Glomerular endothelial cell (primary cell): ENCODE data around the gene FOXJ3. TPM values are rescaled to one million over a fixed set of nuclear protein-coding genes. Genes with fewer than 3 reads are reported as not detected.

ENCODE experiments used
- DNase-seq: peaks from one replicate; pipeline ENCODE4 v3.0.0-alpha.2; 2011; ENCODE audit warnings: low read depth, low spot score; ENCODE audit errors: extremely low read depth
- total RNA-seq: library from RNA; depleted of rRNA; stranded (reverse); fragments of >200 nt; gene quantifications from 2 replicates; pipeline ENCODE4 v1.2.3, GENCODE V29; 2015

Gene FOXJ3
- total RNA-seq, 1 donor from 2014 or later = 36.9 TPM

DNA sequence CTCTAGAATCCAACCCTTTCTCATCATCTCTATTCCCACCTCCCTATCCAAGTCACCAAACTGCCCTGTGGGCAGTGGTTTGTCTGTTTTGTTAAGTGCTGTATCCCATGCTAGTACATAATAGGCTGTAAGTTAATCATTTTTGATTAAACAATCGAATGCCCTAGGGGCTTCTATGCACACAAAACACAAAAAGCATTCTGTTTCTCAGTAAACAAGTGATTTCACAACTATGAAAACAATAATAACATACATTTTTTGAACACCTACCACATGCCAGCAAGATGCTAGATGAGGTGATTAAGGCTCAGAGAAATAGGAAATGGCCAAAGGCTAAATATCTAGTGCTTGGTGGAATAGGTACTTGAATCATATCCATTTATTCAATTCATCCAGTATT, 186.9 kb downstream of the FOXJ3 start:
- DNase-seq = no peak

DNA sequence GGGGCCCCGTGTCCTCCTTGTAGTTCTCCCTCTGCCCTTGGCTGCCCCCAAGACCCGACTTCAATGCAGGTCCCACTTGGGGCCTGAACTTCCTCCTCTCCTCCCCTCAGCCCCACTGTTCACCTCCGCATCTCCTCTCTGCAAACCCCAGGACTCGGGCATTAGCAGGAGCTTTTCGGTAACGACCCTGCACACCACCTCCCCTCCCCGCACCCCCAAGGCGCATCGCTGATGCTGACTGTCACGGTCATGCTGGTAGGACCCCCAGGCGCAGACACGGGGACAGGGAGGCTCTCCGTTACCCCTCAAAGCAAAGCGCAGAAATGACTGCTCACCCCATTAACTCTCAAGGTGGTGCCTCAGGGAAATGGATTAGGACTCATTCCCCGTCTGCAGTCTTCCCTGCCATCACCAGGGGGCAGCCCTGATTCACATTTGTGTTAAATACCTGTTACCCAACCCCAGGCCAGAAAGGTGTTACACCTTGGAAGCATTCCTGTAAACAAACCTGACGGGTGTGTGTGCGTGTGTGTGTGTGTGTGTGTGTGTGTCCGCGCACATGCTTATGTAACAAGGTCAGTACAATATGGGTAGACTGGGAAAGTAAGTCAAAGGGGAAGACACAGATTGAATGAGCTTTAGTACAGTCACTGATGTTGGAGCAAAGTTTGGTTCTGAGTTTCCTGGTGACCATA, 188.3 kb downstream of the FOXJ3 start:
- DNase-seq = peak; percentile 16

DNA sequence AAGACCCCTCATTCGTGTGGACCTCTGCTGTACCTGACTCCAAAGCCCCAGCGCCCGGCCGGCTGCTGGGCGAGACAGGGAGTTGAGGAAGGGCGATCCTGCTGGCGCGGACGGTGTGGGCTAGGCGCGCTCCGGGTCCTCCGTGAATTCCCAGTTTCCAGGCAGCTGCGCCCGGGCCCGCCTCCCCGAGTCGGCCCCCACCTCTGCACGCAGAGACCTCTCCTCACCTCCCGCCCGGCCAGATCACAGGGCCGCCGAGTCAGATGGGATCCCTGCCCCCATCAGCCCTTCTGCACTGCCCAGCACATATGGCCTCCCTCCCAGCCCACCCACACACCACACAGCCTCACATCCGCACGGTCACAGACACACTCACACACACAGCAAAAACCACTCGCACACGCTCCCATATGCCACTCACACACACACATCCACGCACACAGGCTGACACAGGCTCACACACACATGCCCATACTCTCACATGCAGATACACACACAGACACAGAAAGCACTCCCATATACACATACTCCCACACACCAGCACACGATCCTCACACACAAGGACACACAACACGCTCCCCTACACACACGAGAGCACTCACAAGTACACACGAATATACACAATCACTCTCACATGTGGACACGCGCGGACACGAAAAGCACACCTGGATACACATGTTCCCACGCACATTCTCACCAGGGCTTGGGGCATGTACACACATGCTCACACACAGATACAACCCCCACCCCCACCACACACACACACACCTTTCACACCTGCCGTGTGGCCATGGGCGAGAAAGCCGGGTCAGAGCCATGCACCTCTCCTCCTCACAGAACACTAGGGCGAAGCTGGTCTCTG, 189.0 kb downstream of the FOXJ3 start:
- DNase-seq = no peak

DNA sequence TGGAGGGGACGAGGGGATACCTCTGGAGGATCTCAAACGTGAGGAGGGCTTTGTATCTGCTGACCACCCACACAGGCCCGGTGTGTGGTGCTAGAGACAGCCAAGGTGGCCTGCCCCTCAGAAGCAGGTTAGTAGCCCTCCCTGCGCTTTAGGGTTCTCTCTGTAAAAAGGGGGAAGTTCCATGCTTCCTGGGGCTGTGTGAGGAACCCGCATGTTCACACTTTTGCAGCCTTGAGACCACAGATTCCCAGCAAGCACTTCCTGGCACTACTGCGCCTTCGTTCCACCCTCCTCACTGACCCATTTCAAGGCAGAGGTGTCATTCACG, 189.7 kb downstream of the FOXJ3 start:
- no peak for DNase-seq

DNA sequence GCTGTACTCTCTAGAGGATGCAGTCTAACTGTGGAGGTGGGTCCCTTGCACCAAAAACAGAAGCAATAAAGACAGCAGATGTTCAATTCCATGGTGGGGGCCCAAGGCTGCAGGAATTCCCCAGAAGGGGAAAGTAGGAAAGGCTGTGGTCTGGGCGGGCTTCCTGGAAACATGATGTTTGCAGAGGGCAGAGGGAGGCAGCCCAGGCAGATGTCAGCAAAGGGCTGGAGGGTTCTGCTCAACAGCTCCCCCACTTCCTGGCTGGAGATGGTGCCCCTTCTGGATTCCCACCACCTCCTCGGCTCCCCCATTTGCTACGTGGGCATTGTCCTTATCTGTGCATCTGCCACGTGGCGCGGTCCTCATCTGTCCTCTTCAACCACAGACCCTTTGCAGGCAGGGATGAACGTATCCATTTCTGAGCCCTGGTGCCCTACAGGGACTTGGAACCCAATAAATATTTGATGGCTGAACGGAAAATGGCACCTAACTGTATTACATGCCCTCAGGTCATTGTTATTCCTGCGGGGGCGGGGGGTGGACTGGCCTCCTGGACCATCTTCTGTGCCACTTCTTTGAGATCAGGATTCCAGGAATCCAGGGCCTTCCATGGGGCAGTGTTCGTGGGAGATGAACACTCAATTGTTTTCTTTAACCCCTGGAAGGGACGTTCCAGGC, 190.2 kb downstream of the FOXJ3 start:
- DNase-seq = no peak

DNA sequence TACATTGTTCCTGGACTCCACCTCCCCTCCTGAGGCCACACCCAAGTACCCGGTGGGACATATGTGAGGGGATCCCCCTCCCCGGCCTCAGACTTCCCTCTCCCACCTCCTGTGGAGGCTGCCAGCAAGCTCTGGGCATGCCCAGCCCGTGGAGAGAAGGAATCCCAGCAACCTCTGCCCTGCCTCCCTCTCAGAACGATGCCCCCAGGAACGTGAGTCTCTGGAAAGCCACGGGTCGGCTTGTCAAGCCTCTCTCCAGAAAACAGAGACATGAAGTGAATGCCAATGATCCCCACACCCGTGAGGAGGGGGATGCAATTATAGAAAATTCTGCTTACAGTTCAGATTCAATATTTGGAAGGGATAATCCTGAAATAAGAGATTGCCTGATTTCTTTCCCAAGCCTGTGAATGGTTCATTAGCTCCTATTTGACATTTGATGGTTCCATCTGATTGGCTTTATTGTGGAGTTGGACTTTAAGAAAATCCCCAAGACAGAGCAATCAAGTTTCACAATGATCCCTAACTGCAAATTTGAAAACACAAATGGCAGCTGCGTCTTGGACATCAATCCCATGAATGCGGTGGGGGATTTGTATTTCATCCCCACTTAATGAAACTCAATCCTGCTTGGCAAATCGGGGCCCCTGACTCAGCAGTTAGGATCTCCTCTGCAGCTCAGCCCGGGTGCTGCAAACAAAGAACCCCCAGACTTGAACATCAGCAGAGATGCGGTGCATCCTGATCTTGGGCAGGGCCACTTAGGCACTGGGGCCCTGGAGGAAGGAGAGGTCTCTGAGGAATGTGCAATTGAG, 190.9 kb downstream of the FOXJ3 start:
- DNase-seq = no peak

DNA sequence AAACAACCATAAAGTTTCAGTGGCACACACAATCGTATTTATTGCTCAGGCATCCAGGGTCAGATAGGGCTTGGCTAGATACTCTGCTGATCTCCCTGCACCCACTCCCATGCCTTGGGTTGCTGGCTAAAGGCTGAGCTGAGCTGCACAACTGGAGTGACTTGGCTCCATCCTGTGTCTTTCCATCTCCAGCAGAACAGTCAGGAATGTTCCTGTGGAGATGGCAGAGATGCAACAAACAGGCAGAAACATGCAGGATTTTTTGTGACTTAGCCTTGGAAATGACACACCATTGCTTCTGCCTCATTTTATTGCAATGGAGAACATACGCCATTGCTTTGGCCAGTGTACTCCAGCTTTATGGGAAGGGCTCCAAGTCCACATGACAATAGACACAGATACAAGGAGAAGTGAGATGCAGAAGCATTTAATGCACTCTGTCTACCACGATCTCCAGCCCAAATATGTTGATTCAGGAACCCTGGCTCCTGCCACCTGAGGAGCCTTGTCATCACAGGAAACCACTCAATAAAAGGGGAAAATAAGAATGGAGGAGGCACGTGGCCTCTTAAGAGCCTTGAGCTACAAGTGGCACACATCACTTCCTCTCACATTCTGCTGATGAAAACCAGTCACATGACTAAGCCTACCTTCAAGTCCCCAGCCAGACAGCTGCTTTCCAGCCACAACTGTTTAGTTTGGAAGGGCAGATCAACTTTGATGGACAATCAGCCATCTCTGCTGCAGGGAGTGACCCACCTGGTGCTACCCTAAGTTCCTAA, 191.9 kb downstream of the FOXJ3 start:
- DNase-seq = no peak

DNA sequence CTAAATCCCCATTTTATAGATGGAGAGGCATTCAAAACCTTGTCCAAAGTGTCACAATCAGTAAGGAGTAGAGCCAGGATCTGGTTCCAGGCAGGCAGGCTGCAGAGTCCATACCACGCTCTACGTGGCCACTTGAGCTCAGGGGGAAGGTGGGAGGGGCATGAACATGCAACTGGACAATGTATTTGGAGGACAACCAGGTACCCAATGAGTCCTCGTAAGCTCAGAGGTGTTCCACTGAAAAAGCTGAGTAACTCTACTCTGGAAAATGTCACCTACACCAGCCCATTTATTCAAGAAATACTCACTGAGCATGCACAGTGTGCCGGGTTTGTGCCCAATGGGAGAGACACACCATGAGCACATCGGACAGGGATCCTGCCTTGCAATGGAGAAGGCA, 193.1 kb downstream of the FOXJ3 start:
- no peak for DNase-seq

DNA sequence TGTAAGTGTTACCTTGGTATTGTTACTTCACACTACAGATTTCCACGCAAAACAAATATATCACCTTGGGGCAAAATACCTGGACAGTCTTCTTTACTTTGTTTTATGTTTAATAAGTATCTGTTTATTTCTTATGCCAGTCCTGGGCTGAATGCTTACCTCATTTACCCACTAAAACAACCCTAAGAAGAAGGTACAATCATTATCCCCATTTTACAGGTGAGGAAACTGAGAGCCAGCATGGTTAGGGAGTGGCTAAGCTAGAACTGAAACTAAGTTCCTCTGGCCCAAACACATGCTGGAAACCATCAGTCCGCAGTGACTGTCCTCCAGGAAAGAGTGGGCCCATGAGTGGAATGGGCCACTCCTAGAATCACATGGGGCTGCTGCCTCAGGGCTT, 194.8 kb downstream of the FOXJ3 start:
- no peak for DNase-seq

DNA sequence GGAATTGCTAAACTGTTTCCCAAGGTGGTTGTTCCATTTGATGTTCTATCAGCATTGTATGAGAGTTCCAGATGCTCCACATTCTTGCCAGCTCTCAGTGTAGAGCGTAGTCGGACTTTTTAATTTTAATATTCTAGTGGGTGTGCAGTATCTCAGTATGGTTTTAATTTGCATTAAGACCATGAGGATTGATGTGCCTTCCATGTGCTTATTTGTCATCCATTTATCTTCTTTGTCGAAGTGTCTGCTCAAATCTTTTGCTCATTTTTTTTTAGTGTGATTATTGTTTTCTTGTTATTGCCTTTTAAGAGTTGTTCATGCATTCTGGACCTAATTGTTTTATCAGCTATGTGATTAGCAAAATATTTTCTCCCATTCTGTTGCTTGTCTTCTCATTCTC, 195.6 kb downstream of the FOXJ3 start:
- DNase-seq = no peak

DNA sequence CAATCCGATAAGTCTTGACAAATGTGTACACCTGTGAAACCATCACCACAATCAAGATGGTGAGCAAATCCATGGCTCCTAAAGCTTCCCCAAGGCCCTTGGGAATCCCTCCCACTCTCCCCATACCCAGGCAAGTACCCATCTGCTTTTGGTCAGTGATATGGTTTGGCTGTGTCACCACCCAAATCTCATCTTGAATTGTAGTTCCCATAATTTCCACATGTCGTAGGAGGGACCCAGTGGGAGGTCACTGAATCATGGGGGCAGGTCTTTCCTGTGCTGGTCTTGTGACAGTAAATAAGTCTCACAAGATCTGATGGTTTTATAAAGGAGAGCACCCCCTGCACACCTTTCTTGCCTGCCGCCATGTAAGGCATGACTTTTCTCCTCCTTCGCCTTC, 196.4 kb downstream of the FOXJ3 start:
- no peak for DNase-seq

DNA sequence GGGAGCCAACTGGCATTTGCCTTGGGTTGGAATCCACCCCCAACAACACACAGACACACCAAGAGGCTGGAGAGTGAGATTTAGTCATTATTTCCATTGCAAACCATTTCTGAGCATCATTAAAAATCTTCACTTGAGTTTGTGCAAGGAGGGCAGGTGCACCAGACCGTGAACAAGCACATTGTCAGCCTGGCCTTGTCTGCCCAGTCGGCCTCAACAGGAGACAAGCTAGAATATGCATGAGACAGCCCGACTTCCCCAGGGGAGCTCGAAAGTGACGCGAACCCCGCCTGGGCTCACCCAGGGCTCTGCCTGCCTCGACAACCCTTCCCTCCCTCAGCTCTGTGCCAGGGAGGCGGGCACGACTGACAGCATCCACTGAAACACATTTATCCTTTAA, 197.3 kb downstream of the FOXJ3 start:
- no peak for DNase-seq

DNA sequence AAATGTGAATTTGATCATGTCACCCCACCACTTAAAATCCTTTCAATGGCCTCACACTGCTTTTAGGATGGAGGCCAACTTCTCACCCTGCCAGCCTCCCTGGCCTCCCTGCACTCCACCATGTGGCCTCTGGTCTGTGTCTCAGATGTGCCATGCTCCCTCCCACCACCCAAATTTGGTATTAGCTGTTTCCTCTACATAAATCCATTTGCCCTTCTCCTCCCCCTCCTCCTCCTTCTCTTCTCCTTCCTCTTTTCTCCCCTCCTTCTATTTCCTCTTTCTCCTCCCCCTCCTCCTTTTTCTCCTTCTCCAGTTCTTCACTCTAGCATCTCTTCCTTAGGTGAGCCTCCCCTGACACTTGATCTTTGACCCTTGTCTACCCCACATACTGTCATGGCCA, 198.6 kb downstream of the FOXJ3 start:
- DNase-seq = no peak

DNA sequence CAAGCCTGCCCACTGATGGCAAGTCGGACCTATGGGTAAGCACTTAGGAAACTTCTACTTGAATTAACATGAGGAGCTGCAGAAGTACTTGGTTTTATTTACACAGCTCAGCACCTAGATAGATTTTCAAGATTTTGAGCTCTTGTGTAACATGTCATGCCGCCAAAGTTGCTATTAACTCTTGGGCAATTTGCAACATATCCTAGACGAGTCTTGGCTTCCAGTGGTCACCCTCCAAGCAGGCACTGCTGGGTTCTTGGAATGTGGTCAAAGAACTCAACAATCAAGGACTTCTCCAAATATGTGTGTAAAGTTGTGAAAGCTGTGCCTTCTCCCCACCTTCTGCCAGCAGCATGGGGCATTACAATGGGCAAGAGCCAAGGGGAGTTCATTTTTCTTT, 199.6 kb downstream of the FOXJ3 start:
- DNase-seq = no peak

DNA sequence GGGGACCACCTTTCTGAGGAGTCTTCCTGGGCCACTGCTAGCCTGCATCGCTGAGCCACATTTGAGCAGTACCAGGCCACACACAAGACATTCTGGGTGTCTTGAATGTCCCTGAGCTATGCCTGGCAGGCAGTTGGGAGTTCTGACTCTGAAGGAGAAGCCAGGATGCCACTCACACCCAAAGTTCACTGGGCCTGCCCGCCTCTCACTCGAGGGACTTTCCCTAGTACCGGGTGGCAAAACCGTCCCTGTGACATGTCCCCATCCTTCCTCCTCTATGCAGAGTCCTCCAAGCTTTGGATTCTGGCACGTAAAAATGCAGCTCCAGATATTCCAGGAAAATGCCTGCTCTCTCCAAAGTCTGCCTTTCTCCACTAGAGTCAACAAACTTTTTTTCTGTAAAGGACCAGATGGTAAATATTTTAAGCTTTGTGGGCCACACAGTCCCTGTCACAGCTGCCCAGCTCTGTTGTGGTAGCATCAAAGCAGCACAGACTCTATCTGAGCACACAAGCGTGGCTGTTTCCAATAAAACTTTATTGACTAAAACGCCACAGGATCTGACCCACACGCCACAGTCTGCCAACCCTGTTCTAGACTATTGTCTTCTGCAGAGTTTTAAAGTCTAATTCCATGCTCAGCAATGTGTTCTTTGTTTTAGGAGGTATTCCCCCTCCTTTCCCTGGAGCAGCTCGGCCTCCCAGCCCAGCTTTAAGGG, 201.1 kb downstream of the FOXJ3 start:
- no peak for DNase-seq

DNA sequence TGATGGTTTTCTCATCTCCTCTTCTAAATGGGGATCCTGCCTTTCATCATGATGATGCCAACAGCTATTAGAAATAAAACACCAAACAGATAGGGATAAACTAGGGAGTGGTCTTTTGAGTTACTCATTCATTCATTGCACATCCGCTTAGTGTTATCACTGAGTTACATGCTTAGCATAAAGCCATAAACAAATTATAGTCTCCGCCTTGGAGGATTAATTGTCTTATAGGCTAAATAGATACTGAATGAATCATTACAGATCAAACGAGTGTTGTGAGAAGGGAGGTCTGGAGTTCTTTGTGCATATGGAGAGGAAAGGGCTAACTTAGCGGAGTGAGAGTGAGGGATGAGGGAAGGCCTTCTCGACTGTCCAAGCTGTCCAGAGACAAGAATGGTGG, 201.6 kb downstream of the FOXJ3 start:
- DNase-seq = no peak

DNA sequence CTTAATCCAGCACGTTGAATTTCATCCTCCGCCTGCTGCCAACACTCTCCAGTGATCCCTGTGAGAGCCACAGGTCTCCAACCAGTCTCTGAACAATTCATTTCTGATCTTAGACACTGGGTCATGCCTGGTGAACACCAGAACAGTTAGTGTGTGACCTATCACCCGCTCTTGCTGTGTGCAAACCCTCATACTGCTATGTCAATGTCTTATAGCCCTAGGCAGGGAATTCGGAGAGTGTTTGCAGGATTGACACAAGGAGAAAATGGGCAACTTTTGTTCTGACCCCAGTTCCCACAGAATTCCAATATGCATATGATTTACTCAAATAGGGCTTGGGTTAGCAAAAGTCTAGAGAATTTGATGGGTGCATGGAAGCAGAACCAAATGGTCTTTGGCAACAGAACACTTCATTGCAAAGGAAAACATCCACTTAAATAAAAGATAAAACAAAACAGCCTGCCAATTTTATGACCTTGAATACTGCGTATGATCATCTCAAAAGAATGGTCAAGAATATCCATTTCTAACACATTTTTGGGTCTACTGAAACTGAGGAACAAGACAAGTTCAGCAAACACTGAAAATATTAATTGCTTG, 204.9 kb downstream of the FOXJ3 start:
- no peak for DNase-seq

DNA sequence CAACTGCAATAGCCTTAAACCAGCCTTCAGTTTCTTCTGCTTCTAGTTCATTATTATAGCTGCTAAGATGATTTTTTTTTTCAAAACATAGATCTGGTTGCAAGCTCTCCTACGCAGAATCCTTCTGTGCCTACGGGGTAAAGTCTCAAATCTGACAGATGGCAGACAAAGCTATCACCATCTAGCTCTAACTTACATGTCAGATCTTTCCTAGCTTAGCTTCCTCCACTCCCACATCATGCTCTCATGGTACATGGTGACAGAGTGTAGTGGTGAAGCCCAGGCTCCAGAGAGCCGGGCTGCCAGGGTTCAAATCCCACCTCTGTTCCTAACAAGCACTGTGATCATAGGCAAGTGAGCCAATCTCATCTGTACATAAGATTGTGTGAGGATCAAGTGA, 206.1 kb downstream of the FOXJ3 start:
- no peak for DNase-seq

DNA sequence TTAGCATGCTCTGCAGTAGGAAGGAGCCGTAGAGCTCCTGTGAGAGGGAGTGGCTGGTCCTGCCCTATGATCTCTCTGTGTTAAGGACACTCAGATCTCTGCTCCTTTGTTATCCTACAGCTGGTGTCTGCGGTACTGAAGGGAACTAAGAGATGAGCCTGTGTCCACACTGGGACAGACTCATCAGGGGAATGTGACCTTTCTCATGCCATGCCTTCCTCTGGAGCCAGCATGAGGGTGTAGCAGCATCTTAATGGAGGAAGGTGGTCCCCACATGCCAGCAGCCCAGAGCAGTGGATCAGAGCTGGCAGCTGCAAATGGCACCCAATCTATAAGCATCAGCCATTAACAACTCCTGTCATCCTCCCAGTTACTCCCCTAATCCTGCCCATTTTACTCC, 206.5 kb downstream of the FOXJ3 start:
- no peak for DNase-seq
